Measurements from ENCODE around the gene C1QBP. TPM values are rescaled to one million over a fixed set of nuclear protein-coding genes. Genes with fewer than 3 reads are reported as not detected.

The C1QBP gene
- polyA plus RNA-seq, 1 donor: 111 TPM

Other genes starting within 250 kb of the C1QBP start
- 9.0 TPM for gene ZNF594, start 247.3 kb downstream of the C1QBP start, polyA plus RNA-seq (ENCODE audit: insufficient read length)
- 1.6 TPM for gene SCIMP, start 204.3 kb downstream of the C1QBP start, polyA plus RNA-seq (ENCODE audit: insufficient read length)
- 47.7 TPM for gene RABEP1, start 156.9 kb downstream of the C1QBP start, polyA plus RNA-seq (ENCODE audit: insufficient read length)
- gene NUP88, start 19.5 kb downstream of the C1QBP start, polyA plus RNA-seq (ENCODE audit: insufficient read length): 50.6 TPM
- 52.3 TPM for gene RPAIN, start 19.0 kb downstream of the C1QBP start, polyA plus RNA-seq (ENCODE audit: insufficient read length)
- gene DHX33, start 29.8 kb upstream of the C1QBP start, polyA plus RNA-seq (ENCODE audit: insufficient read length): 13.6 TPM
- 43.8 TPM for gene DERL2, start 47.0 kb upstream of the C1QBP start, polyA plus RNA-seq (ENCODE audit: insufficient read length)
- gene MIS12, start 47.4 kb upstream of the C1QBP start, polyA plus RNA-seq (ENCODE audit: insufficient read length): 23.4 TPM
- gene NLRP1, start 145.4 kb upstream of the C1QBP start, polyA plus RNA-seq (ENCODE audit: insufficient read length): 67.6 TPM